ENCODE results near the gene UBAC2.

- TF ChIP-seq CTCF (IDR thresholded peaks at IDR 0.05; ENCODE audit: extremely low read depth in 1 of 2, insufficient read depth in 1 of 2, low read depth in 1 of 2, low read length in 2 of 2) (no peak), EZH2 (IDR thresholded peaks at IDR 0.05; ENCODE audit: borderline replicate concordance, low read depth, low read length, severe bottlenecking) (no peak), MAX (IDR thresholded peaks at IDR 0.05; ENCODE audit: insufficient read depth, insufficient read length) (no peak)
Observed at GRCh38 chr13:99307247-99307646, 106.6 kb downstream of the UBAC2 start, which contains the start of gene GPR183.
